Stimulated activated CD4-positive, alpha-beta T cell treated with anti-CD3 and anti-CD28 coated beads, Interleukin-12 subunit alpha, Interleukin-12 subunit beta, amount 100 ng/mL, for 24 hours (primary cell): ENCODE measurements around the gene SH3BP1.
A peak's percentile ranks its signal among the peaks of the same experiment; 100 is the strongest.
"Not testable (repeated sequence)": the region's sequence is repeated elsewhere in the genome, so short reads cannot be mapped to it uniquely, and the experiment has no call there.

ENCODE experiments used
- DNase-seq, 2 experiments: peaks; one replicate each; pipeline ENCODE4 v3.0.0-alpha.2; 2020; ENCODE audit warnings: low read depth in 2 of 2

The SH3BP1 gene

GRCh38 chr22:37633625-37634416, 5.6 kb upstream of the SH3BP1 start:
- DNase-seq, result no peak

DNA sequence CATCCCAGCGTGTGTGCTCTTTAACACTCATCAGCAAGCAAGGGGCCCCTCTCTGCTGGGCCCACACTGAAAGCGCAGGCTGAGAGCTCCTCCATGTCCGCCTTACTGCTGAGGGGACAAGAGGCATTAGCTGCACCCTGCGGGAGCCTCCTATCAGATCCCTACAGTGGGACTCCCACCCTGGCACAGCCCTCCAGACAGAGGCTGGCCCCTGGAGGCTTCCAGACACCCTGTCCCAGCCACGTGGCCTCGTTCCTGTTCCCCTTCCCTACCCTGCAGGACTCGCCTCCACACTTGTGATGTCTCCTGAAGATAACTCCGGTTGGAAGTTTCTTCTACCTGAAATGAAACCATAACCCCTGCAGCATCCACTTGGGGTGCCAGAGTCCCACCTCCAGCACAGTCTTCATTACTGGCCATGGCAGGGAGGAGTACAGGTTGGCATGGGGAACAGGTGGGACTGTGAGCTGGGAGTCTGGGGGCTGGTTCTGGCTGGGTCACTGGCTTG, 5.0 kb upstream of the SH3BP1 start:
- DNase-seq, result no peak

- DNase-seq, result no peak
Observed at GRCh38 chr22:37635157-37635556, 4.3 kb upstream of the SH3BP1 start.

GRCh38 chr22:37636186-37636948, 3.1 kb upstream of the SH3BP1 start:
- DNase-seq, result no peak

GRCh38 chr22:37636949-37637273, 2.6 kb upstream of the SH3BP1 start:
- DNase-seq, result no peak

GRCh38 chr22:37638391-37639069, 939 bp upstream of the SH3BP1 start:
- no peak for DNase-seq

GRCh38 chr22:37639771-37640590, 512 bp downstream of the SH3BP1 start:
- no peak for DNase-seq

- no peak for DNase-seq
Observed at GRCh38 chr22:37640591-37641560, 1.4 kb downstream of the SH3BP1 start.

- DNase-seq, result no peak
Observed at GRCh38 chr22:37641561-37641949, 2.1 kb downstream of the SH3BP1 start.

GRCh38 chr22:37643225-37643847, 3.9 kb downstream of the SH3BP1 start:
- DNase-seq, result peak; percentile 75 to 93

- DNase-seq, result no peak
Observed at GRCh38 chr22:37647317-37647716, 7.8 kb downstream of the SH3BP1 start.

DNA sequence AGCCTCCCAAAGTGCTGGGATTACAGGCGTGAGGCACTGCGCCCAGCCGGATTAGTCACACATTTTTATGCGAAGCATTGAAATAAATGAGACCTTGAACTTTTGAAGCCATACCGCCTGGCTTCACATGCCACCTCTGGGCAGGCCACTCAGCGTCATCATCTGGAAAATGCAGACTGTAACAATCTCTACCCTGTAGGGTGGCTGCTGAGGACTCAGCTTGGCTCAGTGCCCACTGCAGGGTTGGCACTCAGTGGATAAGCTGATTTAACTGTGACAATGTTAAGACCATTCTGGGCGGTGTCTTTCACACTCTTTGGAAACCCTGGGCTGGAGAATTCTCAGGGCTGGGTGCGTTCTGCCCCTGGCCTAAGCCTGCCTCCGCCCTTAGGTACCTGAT, 8.5 kb downstream of the SH3BP1 start:
- DNase-seq, result no peak

DNA sequence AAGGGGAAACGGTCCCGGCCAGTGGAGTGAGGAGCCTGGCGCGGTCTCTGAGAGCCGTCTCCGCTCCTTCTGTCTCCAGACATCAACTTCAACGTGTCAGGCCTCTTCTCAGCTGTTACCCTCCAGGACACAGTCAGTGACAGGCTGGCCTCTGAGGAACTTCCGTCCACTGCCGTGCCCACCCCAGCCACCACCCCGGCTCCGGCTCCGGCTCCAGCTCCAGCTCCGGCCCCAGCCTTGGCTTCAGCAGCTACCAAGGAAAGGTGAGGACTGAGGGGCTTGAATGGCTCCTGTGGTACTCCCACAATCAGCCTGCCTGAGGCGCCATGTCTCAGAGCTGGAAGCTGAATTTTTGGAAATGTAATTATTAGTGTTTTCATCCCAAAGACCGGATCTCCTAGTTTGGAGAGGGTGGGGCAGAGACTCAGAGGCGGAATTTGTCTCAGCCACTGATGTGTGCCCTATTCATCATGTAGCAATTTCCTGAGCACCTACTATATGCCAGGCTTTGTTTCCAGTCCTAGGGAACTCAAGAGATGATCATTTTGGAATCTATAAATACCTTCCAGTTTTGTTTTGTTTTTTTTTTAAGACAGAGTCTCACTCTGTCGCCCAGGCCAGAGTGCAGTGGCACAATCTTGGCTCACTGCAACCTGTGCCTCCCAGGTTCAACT, 11.1 kb downstream of the SH3BP1 start:
- no peak for DNase-seq

DNA sequence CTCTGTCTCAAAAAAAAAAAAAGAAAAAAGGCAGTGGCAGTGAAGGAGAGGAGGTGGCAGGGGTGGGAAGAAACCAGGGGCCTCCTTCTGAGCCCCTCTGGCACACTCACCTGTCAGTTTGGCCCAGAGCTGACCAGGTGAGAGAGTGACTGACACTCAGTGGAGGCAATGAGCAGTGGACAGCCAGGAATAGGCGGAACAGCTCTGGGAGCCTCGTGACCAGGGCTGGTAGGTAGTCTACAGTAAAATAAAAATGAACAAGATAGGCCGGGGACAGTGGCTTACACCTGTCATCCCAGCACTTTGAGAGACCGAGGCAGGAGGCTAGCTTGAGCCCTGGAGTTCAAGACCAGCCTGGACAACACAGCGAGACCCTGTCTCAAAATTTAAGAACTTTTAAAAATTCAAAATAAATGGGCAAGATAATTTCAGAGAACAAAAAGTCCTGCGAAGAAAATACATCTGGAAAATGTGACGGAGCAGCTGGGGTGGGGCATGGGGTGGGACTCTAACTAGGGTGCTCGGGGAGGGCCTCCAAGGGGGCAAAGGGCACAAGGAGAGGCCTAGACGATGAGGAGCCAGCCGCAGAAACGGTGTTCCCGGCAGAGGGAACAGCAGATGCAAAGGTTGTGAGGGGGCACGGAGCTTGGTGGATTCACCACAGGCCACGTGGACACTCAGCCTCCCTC, 15.2 kb downstream of the SH3BP1 start:
- no peak for DNase-seq

GRCh38 chr22:37655252-37655563, 15.7 kb downstream of the SH3BP1 start:
- no peak for DNase-seq

DNA sequence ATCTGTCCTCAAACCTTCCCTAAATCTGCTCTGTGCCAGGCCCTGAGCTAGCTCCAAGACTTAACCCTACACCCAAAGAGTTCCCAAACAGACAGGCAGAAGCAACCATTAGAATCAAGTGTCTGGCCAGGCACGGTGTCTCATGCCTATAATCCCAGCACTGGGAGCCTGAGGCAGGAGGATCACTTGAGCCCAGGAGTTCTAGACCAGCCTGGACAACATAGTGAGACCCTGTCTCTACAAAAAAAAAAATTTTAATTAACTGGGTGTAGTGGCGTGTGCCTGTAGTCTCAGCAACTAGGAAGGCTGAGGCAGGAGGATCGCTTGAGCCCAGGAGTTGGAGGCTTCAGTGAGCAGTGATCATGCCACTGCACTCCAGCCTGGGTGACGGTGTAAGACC, 17.1 kb downstream of the SH3BP1 start:
- DNase-seq, result not testable (repeated sequence)

- no peak for DNase-seq
Observed at GRCh38 chr22:37657590-37658132, 18.2 kb downstream of the SH3BP1 start.

DNA sequence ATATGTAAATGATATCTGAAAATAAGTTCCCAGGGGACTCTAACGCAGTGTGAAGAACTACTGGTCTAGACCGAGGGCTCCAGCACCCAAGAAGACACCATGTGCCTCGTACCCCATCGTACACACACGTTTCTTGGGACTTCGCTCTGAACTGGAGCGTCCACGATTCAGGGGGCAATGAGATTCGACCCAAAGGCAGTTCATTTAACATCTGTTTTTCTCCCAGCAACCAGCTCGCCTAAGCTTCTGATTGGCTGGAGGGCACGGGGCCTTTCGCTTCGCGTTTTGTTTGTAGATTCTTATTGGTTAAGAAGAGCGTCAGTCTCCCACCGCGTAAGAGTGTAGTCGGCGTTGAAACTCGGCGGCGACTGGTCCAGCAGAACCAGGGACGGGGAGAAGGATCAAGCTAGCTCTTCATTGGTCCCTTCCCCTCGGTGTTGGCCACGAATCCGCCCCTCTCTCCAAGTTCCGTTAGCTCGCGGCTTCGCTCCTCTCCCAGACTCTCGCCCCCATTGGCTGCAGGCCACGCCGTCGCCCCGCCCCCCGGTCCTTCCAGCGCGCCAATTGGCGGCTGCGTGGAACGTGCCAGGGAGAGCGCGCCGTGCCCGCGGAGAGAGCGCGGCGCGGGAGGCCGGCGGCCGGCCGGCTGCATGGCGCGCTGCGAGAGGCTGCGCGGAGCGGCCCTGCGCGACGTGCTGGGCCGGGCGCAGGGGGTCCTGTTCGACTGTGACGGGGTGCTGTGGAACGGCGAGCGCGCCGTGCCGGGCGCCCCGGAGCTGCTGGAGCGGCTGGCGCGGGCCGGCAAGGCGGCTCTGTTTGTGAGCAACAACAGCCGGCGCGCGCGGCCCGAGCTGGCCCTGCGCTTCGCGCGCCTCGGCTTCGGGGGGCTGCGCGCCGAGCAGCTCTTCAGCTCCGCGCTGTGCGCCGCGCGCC, 18.9 kb downstream of the SH3BP1 start, which contains the start of gene PDXP:
Gene PDXP (plus strand): TSS at position 591 of the 933 bp plus-strand sequence. CDS start 60 bp downstream, at position 651.
- peak; percentile 95 to 99 for DNase-seq
